HepG2 (cell line): ENCODE measurements around the gene PFAS. TPM values are rescaled to one million over a fixed set of nuclear protein-coding genes. Genes with fewer than 3 reads are reported as not detected.
A peak's percentile ranks its signal among the peaks of the same experiment; 100 is the strongest.

Experiments used
- CEBPB ChIP-seq: IDR thresholded peaks from 2 replicates; pipeline ENCODE4 v1.6.1; 2011; ENCODE audit warnings: low read depth, low read length, improper control_type of control experiment, borderline replicate concordance
- HHEX ChIP-seq: IDR thresholded peaks from 2 replicates; pipeline ENCODE4 v1.6.1; 2016; ENCODE audit warnings: control low read depth
- MBD4 ChIP-seq: IDR thresholded peaks from 2 replicates; pipeline ENCODE4 v1.6.1; 2012; ENCODE audit warnings: low read length, inconsistent platforms, borderline replicate concordance
- POLR2A ChIP-seq, 2 experiments: IDR thresholded peaks; 2 replicates each; pipeline ENCODE4 v1.6.1; 2011; ENCODE audit warnings: low read depth in 2 of 2, low read length in 2 of 2, mild to moderate bottlenecking in 1 of 2, moderate library complexity in 1 of 2; ENCODE audit not compliant: insufficient read depth in 1 of 2
- SOX6 ChIP-seq, 2 experiments: fragments of 450-650 bp in 1 of 2; sonication (generic) in 1 of 2; formaldehyde crosslinking in 1 of 2; IDR thresholded peaks; 2 replicates each; pipeline versions ENCODE4 v1.4.0 to v1.6.1; 2017 to 2020; ENCODE audit warnings: antibody characterized with exemption in 1 of 2, mild to moderate bottlenecking in 1 of 2, missing genetic modification reagents in 1 of 2
- TCF12 ChIP-seq, 2 experiments: fragments of 450-650 bp in 1 of 2; sonication (generic) in 1 of 2; formaldehyde crosslinking in 1 of 2; IDR thresholded peaks; 2 replicates each; pipeline versions ENCODE4 v1.6.1 to v1.8.0; 2017 to 2022; ENCODE audit warnings: antibody characterized with exemption in 1 of 2, mild to moderate bottlenecking in 1 of 2, missing genetic modification reagents in 1 of 2, moderate library complexity in 1 of 2
- ZNF616 ChIP-seq: sonication (generic); formaldehyde crosslinking; IDR thresholded peaks from 2 replicates; pipeline ENCODE4 v1.5.0; 2020; ENCODE audit warnings: low read depth, mild to moderate bottlenecking, missing genetic modification reagents
- ZNF883 ChIP-seq: sonication (generic); formaldehyde crosslinking; IDR thresholded peaks from 2 replicates; pipeline ENCODE4 v1.5.1; 2020; ENCODE audit warnings: mild to moderate bottlenecking, missing genetic modification reagents; ENCODE audit errors: not compliant biosample characterization
- polyA plus RNA-seq, 8 experiments: library from polyadenylated mRNA; depleted of rRNA in 3 of 8; stranded (reverse) in 7 of 8; unstranded in 1 of 8; fragments of >200 nt; fragmentation: Illumina TruSeq in 4 of 8; extraction: Trizol in 4 of 8; gene quantifications; 2 replicates each; pipeline versions ENCODE4 v1.2.1 to v1.2.3, GENCODE V29; 2011 to 2016; ENCODE audit warnings: low read depth in 4 of 8, missing spikeins in 1 of 8, mixed read lengths in 1 of 8; ENCODE audit not compliant: insufficient read depth in 1 of 8
- total RNA-seq, 5 experiments: library from RNA; depleted of rRNA; stranded (reverse); fragments of >200 nt; fragmentation: Illumina TruSeq; extraction: Trizol; gene quantifications; 2 replicates each; pipeline ENCODE4 v1.2.3, GENCODE V29; 2016; ENCODE audit warnings: low read depth in 1 of 5
- TF ChIP-seq, protein P1 (sequence below): sonication (generic); formaldehyde crosslinking; IDR thresholded peaks from 2 replicates; pipeline ENCODE4 v1.5.0; 2020; ENCODE audit warnings: mild to moderate bottlenecking, missing genetic modification reagents
- TF ChIP-seq, protein P2 (sequence below): sonication (generic); formaldehyde crosslinking; IDR thresholded peaks from 2 replicates; pipeline ENCODE4 v1.4.0; 2020; ENCODE audit warnings: mild to moderate bottlenecking, missing genetic modification reagents
- TF ChIP-seq, protein P3 (sequence below): sonication (generic); formaldehyde crosslinking; IDR thresholded peaks from 2 replicates; pipeline ENCODE4 v1.5.0; 2020; ENCODE audit warnings: mild to moderate bottlenecking, missing genetic modification reagents, borderline replicate concordance

PFAS gene
- total and polyA plus RNA-seq, 2 of the 13 experiments (the other 11 are each of a cell fraction or from before 2014, with no cell fraction given): 49.4 to 58.2 TPM

DNA sequence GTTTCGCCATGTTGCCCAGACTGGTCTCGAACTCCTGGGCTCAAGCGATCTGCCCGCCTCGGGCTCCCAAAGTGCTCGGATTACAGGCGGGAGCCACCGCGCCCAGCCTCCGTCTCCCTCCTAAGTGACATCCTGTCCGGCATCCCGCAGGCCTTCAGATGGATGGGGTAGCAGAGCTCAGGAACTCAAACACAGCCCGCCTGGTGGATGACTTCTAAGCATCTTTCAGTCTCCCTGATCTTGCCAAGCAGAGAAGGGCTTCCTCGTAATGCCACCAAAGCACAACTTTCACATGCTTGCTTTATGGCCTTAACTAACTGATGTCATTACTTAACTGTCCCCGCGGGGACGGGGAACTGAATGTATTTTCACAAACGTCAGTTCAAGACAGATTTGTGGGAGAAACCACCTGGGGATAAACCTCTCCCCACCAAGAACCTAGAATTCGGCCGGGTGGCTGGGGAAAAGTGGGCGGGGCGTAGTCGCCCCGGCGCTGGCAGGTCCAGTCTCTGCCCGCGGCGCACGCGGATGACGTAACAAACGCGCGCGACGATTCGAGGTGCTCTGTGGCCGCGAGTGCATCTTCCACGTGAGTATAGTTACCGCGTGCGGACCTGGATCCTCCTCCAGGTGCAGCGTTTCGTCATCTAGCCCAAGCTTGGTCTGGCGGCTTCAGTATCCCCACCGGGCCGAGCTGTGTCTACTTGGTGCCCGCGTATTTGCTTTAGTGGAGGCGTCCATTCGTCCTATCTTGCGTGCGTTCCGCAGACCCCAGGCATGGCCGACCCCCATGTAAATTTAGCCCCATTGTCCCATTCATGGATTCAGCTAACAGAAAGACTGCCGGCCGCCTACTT is at the start of gene PFAS (continued):
- TF ChIP-seq CEBPB (peak; percentile 65; the same call in 1 of the 2 replicates), ZNF883 (CRISPR knock-in tag) (peak; percentile 44), MBD4 (no peak), SOX6 (IDR thresholded peaks at IDR 0.05) (no peak), SOX6 (CRISPR knock-in tag; IDR thresholded peaks at IDR 0.05) (no peak; the same call in 1 of the 2 replicates), HHEX (no peak), POLR2A (IDR thresholded peaks at IDR 0.05; ENCODE audit: insufficient read depth in 1 of 2, low read depth in 2 of 2, low read length in 2 of 2) (peak; percentile 88 to 89), ZNF616 (CRISPR knock-in tag) (peak; percentile 59; the same call in 1 of the 2 replicates), TCF12 (IDR thresholded peaks at IDR 0.05) (no peak), TCF12 (CRISPR knock-in tag; IDR thresholded peaks at IDR 0.05) (no peak)
- TF ChIP-seq, protein P1, sequence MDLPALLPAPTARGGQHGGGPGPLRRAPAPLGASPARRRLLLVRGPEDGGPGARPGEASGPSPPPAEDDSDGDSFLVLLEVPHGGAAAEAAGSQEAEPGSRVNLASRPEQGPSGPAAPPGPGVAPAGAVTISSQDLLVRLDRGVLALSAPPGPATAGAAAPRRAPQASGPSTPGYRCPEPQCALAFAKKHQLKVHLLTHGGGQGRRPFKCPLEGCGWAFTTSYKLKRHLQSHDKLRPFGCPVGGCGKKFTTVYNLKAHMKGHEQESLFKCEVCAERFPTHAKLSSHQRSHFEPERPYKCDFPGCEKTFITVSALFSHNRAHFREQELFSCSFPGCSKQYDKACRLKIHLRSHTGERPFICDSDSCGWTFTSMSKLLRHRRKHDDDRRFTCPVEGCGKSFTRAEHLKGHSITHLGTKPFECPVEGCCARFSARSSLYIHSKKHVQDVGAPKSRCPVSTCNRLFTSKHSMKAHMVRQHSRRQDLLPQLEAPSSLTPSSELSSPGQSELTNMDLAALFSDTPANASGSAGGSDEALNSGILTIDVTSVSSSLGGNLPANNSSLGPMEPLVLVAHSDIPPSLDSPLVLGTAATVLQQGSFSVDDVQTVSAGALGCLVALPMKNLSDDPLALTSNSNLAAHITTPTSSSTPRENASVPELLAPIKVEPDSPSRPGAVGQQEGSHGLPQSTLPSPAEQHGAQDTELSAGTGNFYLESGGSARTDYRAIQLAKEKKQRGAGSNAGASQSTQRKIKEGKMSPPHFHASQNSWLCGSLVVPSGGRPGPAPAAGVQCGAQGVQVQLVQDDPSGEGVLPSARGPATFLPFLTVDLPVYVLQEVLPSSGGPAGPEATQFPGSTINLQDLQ (CRISPR knock-in tag): peak; percentile 73; the same call in 1 of the 2 replicates
- TF ChIP-seq, protein P2, sequence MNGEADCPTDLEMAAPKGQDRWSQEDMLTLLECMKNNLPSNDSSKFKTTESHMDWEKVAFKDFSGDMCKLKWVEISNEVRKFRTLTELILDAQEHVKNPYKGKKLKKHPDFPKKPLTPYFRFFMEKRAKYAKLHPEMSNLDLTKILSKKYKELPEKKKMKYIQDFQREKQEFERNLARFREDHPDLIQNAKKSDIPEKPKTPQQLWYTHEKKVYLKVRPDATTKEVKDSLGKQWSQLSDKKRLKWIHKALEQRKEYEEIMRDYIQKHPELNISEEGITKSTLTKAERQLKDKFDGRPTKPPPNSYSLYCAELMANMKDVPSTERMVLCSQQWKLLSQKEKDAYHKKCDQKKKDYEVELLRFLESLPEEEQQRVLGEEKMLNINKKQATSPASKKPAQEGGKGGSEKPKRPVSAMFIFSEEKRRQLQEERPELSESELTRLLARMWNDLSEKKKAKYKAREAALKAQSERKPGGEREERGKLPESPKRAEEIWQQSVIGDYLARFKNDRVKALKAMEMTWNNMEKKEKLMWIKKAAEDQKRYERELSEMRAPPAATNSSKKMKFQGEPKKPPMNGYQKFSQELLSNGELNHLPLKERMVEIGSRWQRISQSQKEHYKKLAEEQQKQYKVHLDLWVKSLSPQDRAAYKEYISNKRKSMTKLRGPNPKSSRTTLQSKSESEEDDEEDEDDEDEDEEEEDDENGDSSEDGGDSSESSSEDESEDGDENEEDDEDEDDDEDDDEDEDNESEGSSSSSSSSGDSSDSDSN: no peak
- TF ChIP-seq, protein P3, sequence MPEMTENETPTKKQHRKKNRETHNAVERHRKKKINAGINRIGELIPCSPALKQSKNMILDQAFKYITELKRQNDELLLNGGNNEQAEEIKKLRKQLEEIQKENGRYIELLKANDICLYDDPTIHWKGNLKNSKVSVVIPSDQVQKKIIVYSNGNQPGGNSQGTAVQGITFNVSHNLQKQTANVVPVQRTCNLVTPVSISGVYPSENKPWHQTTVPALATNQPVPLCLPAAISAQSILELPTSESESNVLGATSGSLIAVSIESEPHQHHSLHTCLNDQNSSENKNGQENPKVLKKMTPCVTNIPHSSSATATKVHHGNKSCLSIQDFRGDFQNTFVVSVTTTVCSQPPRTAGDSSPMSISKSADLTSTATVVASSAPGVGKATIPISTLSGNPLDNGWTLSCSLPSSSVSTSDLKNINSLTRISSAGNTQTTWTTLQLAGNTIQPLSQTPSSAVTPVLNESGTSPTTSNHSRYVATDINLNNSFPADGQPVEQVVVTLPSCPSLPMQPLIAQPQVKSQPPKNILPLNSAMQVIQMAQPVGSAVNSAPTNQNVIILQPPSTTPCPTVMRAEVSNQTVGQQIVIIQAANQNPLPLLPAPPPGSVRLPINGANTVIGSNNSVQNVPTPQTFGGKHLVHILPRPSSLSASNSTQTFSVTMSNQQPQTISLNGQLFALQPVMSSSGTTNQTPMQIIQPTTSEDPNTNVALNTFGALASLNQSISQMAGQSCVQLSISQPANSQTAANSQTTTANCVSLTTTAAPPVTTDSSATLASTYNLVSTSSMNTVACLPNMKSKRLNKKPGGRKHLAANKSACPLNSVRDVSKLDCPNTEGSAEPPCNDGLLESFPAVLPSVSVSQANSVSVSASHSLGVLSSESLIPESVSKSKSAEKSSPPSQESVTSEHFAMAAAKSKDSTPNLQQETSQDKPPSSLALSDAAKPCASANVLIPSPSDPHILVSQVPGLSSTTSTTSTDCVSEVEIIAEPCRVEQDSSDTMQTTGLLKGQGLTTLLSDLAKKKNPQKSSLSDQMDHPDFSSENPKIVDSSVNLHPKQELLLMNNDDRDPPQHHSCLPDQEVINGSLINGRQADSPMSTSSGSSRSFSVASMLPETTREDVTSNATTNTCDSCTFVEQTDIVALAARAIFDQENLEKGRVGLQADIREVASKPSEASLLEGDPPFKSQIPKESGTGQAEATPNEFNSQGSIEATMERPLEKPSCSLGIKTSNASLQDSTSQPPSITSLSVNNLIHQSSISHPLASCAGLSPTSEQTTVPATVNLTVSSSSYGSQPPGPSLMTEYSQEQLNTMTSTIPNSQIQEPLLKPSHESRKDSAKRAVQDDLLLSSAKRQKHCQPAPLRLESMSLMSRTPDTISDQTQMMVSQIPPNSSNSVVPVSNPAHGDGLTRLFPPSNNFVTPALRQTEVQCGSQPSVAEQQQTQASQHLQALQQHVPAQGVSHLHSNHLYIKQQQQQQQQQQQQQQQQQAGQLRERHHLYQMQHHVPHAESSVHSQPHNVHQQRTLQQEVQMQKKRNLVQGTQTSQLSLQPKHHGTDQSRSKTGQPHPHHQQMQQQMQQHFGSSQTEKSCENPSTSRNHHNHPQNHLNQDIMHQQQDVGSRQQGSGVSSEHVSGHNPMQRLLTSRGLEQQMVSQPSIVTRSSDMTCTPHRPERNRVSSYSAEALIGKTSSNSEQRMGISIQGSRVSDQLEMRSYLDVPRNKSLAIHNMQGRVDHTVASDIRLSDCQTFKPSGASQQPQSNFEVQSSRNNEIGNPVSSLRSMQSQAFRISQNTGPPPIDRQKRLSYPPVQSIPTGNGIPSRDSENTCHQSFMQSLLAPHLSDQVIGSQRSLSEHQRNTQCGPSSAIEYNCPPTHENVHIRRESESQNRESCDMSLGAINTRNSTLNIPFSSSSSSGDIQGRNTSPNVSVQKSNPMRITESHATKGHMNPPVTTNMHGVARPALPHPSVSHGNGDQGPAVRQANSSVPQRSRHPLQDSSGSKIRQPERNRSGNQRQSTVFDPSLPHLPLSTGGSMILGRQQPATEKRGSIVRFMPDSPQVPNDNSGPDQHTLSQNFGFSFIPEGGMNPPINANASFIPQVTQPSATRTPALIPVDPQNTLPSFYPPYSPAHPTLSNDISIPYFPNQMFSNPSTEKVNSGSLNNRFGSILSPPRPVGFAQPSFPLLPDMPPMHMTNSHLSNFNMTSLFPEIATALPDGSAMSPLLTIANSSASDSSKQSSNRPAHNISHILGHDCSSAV: 0 out of 2 replicates have a peak, but pooled peaks have one; percentile 18
